ENCODE results near the gene BCL2L14.
A peak's percentile ranks its signal among the peaks of the same experiment; 100 is the strongest.

BCL2L14 gene

DNA sequence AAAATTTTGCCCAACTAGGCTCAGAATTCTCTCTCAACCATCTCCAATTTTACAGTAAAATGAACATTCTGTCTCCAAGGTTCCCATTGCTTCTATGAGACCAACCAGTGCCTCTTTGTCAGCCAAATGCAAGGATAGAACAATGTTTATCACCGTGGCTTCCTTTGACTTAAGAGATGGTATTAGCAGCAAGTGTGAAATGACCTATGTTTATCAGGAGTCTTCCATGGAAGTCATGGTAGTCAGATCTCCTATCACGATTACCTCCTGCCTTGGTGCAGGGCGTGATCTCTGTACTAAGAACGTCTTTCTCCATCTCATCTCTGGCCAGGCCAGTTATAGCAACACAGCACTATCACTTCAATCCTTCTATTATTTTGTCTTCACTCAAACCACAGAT is 6.1 kb upstream of the BCL2L14 start:
- Histone ChIP-seq H3K9me3 (ENCODE audit: insufficient read depth, low read depth, low read length) (no peaks in the 10 kb centered on the region), H3K4me3 (ENCODE audit: low read length) (no peak overlapping the region), H3K9ac (ENCODE audit: low read depth, low read length) (no peak overlapping the region), H3K27ac (ENCODE audit: low read length) (no peak overlapping the region), H3K27me3 (ENCODE audit: insufficient read depth, low read length) (no peaks in the 10 kb centered on the region), H3K36me3 (ENCODE audit: insufficient read depth, low read depth, low read length) (no peaks in the 10 kb centered on the region), H3K4me1 (ENCODE audit: insufficient read depth, low read length) (no peaks in the 10 kb centered on the region)

DNA sequence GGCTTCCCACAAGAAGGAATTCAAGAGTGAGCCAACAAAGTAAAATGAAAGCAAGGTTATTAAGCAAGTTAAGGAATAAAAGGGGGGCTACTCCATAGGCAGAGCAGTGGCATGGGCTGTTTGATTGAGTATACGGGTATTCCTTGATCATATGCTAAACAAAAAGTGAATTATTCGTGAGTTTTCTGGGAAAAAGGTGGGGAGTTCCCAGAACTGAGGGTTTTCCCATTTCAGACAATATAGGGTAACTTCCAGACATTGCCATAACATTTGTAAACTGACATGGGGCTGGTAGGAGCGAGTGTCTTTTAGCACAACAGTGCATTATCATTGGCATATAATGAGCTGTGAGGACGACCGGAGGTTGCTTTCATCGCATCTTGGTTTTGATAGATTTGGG is 2.0 kb upstream of the BCL2L14 start:
- Histone ChIP-seq H3K4me1 (ENCODE audit: insufficient read depth, low read length) (peaks cover 5% of the 10 kb centered on the region; the same call in 1 of the 2 replicates), H3K4me3 (ENCODE audit: low read length) (no peak overlapping the region), H3K9ac (ENCODE audit: low read depth, low read length) (no peak overlapping the region), H3K27me3 (ENCODE audit: insufficient read depth, low read length) (no peaks in the 10 kb centered on the region), H3K9me3 (ENCODE audit: insufficient read depth, low read depth, low read length) (no peaks in the 10 kb centered on the region), H3K27ac (ENCODE audit: low read length) (no peak overlapping the region), H3K36me3 (ENCODE audit: insufficient read depth, low read depth, low read length) (no peaks in the 10 kb centered on the region)

DNA sequence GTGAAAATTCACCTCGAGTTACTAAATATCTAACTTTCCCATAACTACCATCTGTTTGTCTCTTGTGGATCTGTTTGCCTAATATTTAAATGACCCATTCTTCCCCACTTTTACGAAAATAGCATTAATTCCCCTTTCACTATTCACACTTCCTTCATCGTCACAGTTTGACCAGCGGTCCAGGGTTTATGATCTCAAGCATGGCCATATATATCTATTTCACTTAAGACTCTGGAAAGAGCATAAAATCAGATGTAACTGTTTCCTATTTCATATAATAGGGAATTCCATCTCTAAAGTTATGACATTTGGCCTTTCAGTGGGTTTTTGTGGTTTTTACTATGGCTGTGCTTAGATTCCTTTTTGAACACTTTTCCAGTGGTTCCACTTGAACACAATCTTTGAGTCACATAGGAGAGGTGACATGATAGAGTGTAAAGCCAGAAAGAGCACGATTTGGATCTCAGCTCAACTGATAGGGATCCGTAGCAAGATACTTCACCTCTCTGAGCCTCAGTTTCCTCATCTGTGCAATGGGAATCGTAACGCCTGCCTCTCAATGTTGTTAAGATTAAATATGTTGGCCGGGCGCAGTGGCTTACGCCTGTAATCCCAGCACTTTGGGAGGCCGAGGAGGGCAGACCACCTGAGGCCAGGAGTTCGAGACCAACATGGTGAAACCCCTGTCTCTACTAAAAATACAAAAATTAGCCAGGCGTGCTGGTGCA is 754 bp upstream of the BCL2L14 start:
- no peaks in the 10 kb centered on the region for H3K9me3 ChIP-seq (ENCODE audit: insufficient read depth, low read depth, low read length)
- peaks cover 5% of the 10 kb centered on the region; the same call in 1 of the 2 replicates for H3K4me1 ChIP-seq (ENCODE audit: insufficient read depth, low read length)
- H3K4me3 ChIP-seq (ENCODE audit: low read length), result no peak overlapping the region
- H3K27me3 ChIP-seq (ENCODE audit: insufficient read depth, low read length), result no peaks in the 10 kb centered on the region
- no peaks in the 10 kb centered on the region for H3K36me3 ChIP-seq (ENCODE audit: insufficient read depth, low read depth, low read length)
- H3K27ac ChIP-seq (ENCODE audit: low read length), result no peak overlapping the region
- no peak overlapping the region for H3K9ac ChIP-seq (ENCODE audit: low read depth, low read length)

- H3K27me3 ChIP-seq (ENCODE audit: insufficient read depth, low read length), result no peaks in the 10 kb centered on the region
- no peaks in the 10 kb centered on the region for H3K36me3 ChIP-seq (ENCODE audit: insufficient read depth, low read depth, low read length)
- H3K27ac ChIP-seq (ENCODE audit: low read length), result no peak overlapping the region
- H3K4me1 ChIP-seq (ENCODE audit: insufficient read depth, low read length), result peaks cover 5% of the 10 kb centered on the region; the same call in 1 of the 2 replicates
- H3K9ac ChIP-seq (ENCODE audit: low read depth, low read length), result no peak overlapping the region
- H3K4me3 ChIP-seq (ENCODE audit: low read length), result no peak overlapping the region
- H3K9me3 ChIP-seq (ENCODE audit: insufficient read depth, low read depth, low read length), result no peaks in the 10 kb centered on the region
These were observed 1.5 kb downstream of the BCL2L14 start for GRCh38 chr12:12072064-12072760.

- no peaks in the 10 kb centered on the region for H3K27me3 ChIP-seq (ENCODE audit: insufficient read depth, low read length)
- peaks cover 10% of the 10 kb centered on the region; the same call in 1 of the 2 replicates for H3K4me1 ChIP-seq (ENCODE audit: insufficient read depth, low read length)
- no peak overlapping the region for H3K27ac ChIP-seq (ENCODE audit: low read length)
- H3K9ac ChIP-seq (ENCODE audit: low read depth, low read length), result no peak overlapping the region
- no peaks in the 10 kb centered on the region for H3K36me3 ChIP-seq (ENCODE audit: insufficient read depth, low read depth, low read length)
- H3K9me3 ChIP-seq (ENCODE audit: insufficient read depth, low read depth, low read length), result no peaks in the 10 kb centered on the region
- no peak overlapping the region for H3K4me3 ChIP-seq (ENCODE audit: low read length)
These were observed 8.6 kb downstream of the BCL2L14 start for GRCh38 chr12:12079291-12079690.

GRCh38 chr12:12081836-12082497 is 11.2 kb downstream of the BCL2L14 start:
- Histone ChIP-seq H3K4me3 (ENCODE audit: low read length) (no peak overlapping the region), H3K9ac (ENCODE audit: low read depth, low read length) (no peak overlapping the region), H3K9me3 (ENCODE audit: insufficient read depth, low read depth, low read length) (no peaks in the 10 kb centered on the region), H3K4me1 (ENCODE audit: insufficient read depth, low read length) (peaks cover 23% of the 10 kb centered on the region), H3K27me3 (ENCODE audit: insufficient read depth, low read length) (no peaks in the 10 kb centered on the region), H3K27ac (ENCODE audit: low read length) (no peak overlapping the region), H3K36me3 (ENCODE audit: insufficient read depth, low read depth, low read length) (no peaks in the 10 kb centered on the region)

DNA sequence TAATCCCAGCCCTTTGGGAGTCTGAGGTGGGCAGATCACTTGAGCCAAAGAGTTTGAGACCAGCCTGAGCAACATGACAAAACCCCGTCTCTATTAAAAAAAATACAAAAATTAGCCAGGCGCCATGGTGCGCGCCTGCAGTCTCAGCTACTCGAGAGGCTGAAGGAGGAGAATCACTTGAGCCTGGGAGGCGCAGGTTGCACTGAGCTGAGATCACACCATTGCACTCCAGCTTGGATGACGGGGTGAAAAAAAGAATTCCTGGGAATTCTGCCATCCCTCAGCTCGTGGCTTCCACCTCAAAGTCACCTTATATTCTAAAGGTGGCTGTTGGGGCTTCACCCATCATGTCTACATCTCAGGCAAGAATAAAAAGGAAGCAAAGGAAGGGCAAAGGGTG is 12.9 kb downstream of the BCL2L14 start:
- no peak overlapping the region for H3K4me3 ChIP-seq (ENCODE audit: low read length)
- no peaks in the 10 kb centered on the region for H3K27me3 ChIP-seq (ENCODE audit: insufficient read depth, low read length)
- H3K9ac ChIP-seq (ENCODE audit: low read depth, low read length), result no peak overlapping the region
- peaks cover 24% of the 10 kb centered on the region for H3K4me1 ChIP-seq (ENCODE audit: insufficient read depth, low read length)
- no peak overlapping the region for H3K27ac ChIP-seq (ENCODE audit: low read length)
- no peaks in the 10 kb centered on the region for H3K36me3 ChIP-seq (ENCODE audit: insufficient read depth, low read depth, low read length)
- H3K9me3 ChIP-seq (ENCODE audit: insufficient read depth, low read depth, low read length), result no peaks in the 10 kb centered on the region

- Histone ChIP-seq H3K36me3 (ENCODE audit: insufficient read depth, low read depth, low read length) (no peaks in the 10 kb centered on the region), H3K27ac (ENCODE audit: low read length) (no peak overlapping the region), H3K9me3 (ENCODE audit: insufficient read depth, low read depth, low read length) (no peaks in the 10 kb centered on the region), H3K27me3 (ENCODE audit: insufficient read depth, low read length) (no peaks in the 10 kb centered on the region), H3K9ac (ENCODE audit: low read depth, low read length) (peak overlapping the region; percentile 32; the same call in 1 of the 2 replicates), H3K4me3 (ENCODE audit: low read length) (peak overlapping the region; percentile 40; the same call in 1 of the 2 replicates), H3K4me1 (ENCODE audit: insufficient read depth, low read length) (peaks cover 24% of the 10 kb centered on the region)
These were observed 15.6 kb downstream of the BCL2L14 start for GRCh38 chr12:12086362-12086761.

DNA sequence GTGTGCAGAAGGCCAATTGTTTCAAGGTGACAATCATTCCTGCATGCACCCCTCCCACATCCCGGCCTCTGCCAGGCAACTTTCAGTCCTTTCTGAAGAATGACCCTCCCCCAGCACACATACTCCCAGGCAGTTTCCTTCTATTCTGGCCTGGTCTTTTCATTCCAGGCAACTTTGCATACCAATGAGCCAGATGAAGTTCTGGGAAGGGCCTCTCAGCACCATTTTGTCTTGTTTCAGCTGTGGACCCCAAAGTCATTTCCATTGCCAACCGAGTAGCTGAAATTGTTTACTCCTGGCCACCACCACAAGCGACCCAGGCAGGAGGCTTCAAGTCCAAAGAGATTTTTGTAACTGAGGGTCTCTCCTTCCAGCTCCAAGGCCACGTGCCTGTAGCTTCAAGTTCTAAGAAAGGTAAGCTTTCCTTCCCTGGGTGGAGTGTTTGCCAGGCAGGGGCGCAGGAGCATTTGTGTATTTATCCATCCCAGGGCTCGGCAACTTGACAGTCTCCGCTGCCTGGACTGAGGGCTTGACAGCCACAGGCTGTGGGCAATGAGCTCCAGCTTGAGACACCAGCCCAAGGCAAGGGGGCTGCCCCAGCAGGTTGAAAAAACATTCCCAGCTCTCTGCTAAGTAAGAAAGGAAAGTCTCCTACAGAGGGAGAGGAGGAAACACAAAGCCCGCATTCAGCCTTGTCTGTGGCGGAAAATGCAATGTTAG is 16.4 kb downstream of the BCL2L14 start:
- Histone ChIP-seq H3K36me3 (ENCODE audit: insufficient read depth, low read depth, low read length) (no peaks in the 10 kb centered on the region), H3K9me3 (ENCODE audit: insufficient read depth, low read depth, low read length) (no peaks in the 10 kb centered on the region), H3K27ac (ENCODE audit: low read length) (peak overlapping the region; percentile 60), H3K9ac (ENCODE audit: low read depth, low read length) (peak overlapping the region; percentile 69; the same call in 1 of the 2 replicates), H3K27me3 (ENCODE audit: insufficient read depth, low read length) (no peaks in the 10 kb centered on the region), H3K4me3 (ENCODE audit: low read length) (peak overlapping the region; percentile 40; the same call in 1 of the 2 replicates), H3K4me1 (ENCODE audit: insufficient read depth, low read length) (peaks cover 24% of the 10 kb centered on the region)

- Histone ChIP-seq H3K27me3 (ENCODE audit: insufficient read depth, low read length) (no peaks in the 10 kb centered on the region), H3K36me3 (ENCODE audit: insufficient read depth, low read depth, low read length) (no peaks in the 10 kb centered on the region), H3K4me3 (ENCODE audit: low read length) (peak overlapping the region; percentile 40; the same call in 1 of the 2 replicates), H3K9ac (ENCODE audit: low read depth, low read length) (peak overlapping the region; percentile 69; the same call in 1 of the 2 replicates), H3K9me3 (ENCODE audit: insufficient read depth, low read depth, low read length) (no peaks in the 10 kb centered on the region), H3K27ac (ENCODE audit: low read length) (peak overlapping the region; percentile 60), H3K4me1 (ENCODE audit: insufficient read depth, low read length) (peaks cover 27% of the 10 kb centered on the region)
These were observed 16.9 kb downstream of the BCL2L14 start for GRCh38 chr12:12087693-12088034.

- Histone ChIP-seq H3K36me3 (ENCODE audit: insufficient read depth, low read depth, low read length) (no peaks in the 10 kb centered on the region), H3K27me3 (ENCODE audit: insufficient read depth, low read length) (no peaks in the 10 kb centered on the region), H3K9ac (ENCODE audit: low read depth, low read length) (no peak overlapping the region; the same call in 1 of the 2 replicates), H3K27ac (ENCODE audit: low read length) (no peak overlapping the region), H3K9me3 (ENCODE audit: insufficient read depth, low read depth, low read length) (no peaks in the 10 kb centered on the region), H3K4me3 (ENCODE audit: low read length) (no peak overlapping the region), H3K4me1 (ENCODE audit: insufficient read depth, low read length) (peaks cover 29% of the 10 kb centered on the region)
These were observed 17.4 kb downstream of the BCL2L14 start for GRCh38 chr12:12088147-12088546.

Data from iPS-20b (cell line).